Stimulated activated CD8-positive, alpha-beta memory T cell treated with anti-CD3 and anti-CD28 coated beads, Interleukin-12 subunit alpha, Interleukin-12 subunit beta, amount 100 ng/mL, for 1 hour (primary cell): Measurements from ENCODE around the gene HOXB1.
"Not testable (repeated sequence)": the region's sequence is repeated elsewhere in the genome, so short reads cannot be mapped to it uniquely, and the experiment has no call there.

Source experiments
- DNase-seq: peaks from one replicate; pipeline ENCODE4 v3.0.0-alpha.2; 2020; ENCODE audit warnings: low read depth

The HOXB1 gene

GRCh38 chr17:48543107-48543853 lies 12.5 kb upstream of the HOXB1 start:
- DNase-seq = no peak

- DNase-seq = no peak
These were observed 11.9 kb upstream of the HOXB1 start for GRCh38 chr17:48542698-48543106.

GRCh38 chr17:48542114-48542656 lies 11.4 kb upstream of the HOXB1 start:
- DNase-seq = no peak

GRCh38 chr17:48541577-48542113 lies 10.8 kb upstream of the HOXB1 start:
- DNase-seq = no peak

- DNase-seq = no peak
These were observed 10.3 kb upstream of the HOXB1 start for GRCh38 chr17:48541036-48541576.

- DNase-seq = no peak
These were observed 9.4 kb upstream of the HOXB1 start for GRCh38 chr17:48540213-48540612.

GRCh38 chr17:48539177-48539576 lies 8.4 kb upstream of the HOXB1 start:
- DNase-seq = no peak

GRCh38 chr17:48537316-48537715 lies 6.5 kb upstream of the HOXB1 start:
- no peak for DNase-seq

GRCh38 chr17:48535793-48536559 lies 5.2 kb upstream of the HOXB1 start:
- not testable (repeated sequence) for DNase-seq

- no peak for DNase-seq
These were observed 1.4 kb upstream of the HOXB1 start for GRCh38 chr17:48532261-48532660.

GRCh38 chr17:48530208-48530886 lies 464 bp downstream of the HOXB1 start:
- DNase-seq = no peak

GRCh38 chr17:48529683-48530009 lies 1.2 kb downstream of the HOXB1 start:
- no peak for DNase-seq

- DNase-seq = no peak
These were observed 1.7 kb downstream of the HOXB1 start for GRCh38 chr17:48528936-48529682.

- no peak for DNase-seq
These were observed 2.5 kb downstream of the HOXB1 start for GRCh38 chr17:48528153-48528935.

- DNase-seq = no peak
These were observed 3.3 kb downstream of the HOXB1 start for GRCh38 chr17:48527547-48527932.

GRCh38 chr17:48526608-48527546 lies 3.9 kb downstream of the HOXB1 start:
- DNase-seq = no peak

- DNase-seq = no peak
These were observed 7.8 kb downstream of the HOXB1 start for GRCh38 chr17:48523010-48523409.

GRCh38 chr17:48522031-48522653 lies 8.7 kb downstream of the HOXB1 start:
- DNase-seq = no peak

- DNase-seq = no peak
These were observed 10.2 kb downstream of the HOXB1 start for GRCh38 chr17:48520631-48521079.
